ENCODE measurements around the gene GLRA3.
"Not testable (repeated sequence)": the region's sequence is repeated elsewhere in the genome, so short reads cannot be mapped to it uniquely, and the experiment has no call there.

The GLRA3 gene

GRCh38 chr4:174709526-174709925 is 119.5 kb downstream of the GLRA3 start:
- DNase-seq: no peak

GRCh38 chr4:174708381-174708780 is 120.7 kb downstream of the GLRA3 start:
- no peak for DNase-seq

- DNase-seq: no peak
Observed at GRCh38 chr4:174707902-174708301, 121.1 kb downstream of the GLRA3 start.

- no peak for DNase-seq
Observed at GRCh38 chr4:174707051-174707676, 121.9 kb downstream of the GLRA3 start.

- DNase-seq: no peak
Observed at GRCh38 chr4:174702979-174703478, 126.0 kb downstream of the GLRA3 start.

- no peak for DNase-seq
Observed at GRCh38 chr4:174699654-174700053, 129.4 kb downstream of the GLRA3 start.

GRCh38 chr4:174697896-174698295 is 131.2 kb downstream of the GLRA3 start:
- no peak for DNase-seq

GRCh38 chr4:174697202-174697601 is 131.8 kb downstream of the GLRA3 start:
- DNase-seq: no peak

- no peak for DNase-seq
Observed at GRCh38 chr4:174696657-174697056, 132.4 kb downstream of the GLRA3 start.

- DNase-seq: not testable (repeated sequence)
Observed at GRCh38 chr4:174691876-174692275, 137.2 kb downstream of the GLRA3 start.

GRCh38 chr4:174690665-174691064 is 138.4 kb downstream of the GLRA3 start:
- DNase-seq: no peak

- no peak for DNase-seq
Observed at GRCh38 chr4:174689618-174690017, 139.4 kb downstream of the GLRA3 start.

- DNase-seq: no peak
Observed at GRCh38 chr4:174686826-174687225, 142.2 kb downstream of the GLRA3 start.

- DNase-seq: no peak
Observed at GRCh38 chr4:174681723-174682300, 147.2 kb downstream of the GLRA3 start.

- no peak for DNase-seq
Observed at GRCh38 chr4:174674305-174674840, 154.7 kb downstream of the GLRA3 start.

GRCh38 chr4:174673865-174674264 is 155.2 kb downstream of the GLRA3 start:
- DNase-seq: no peak

GRCh38 chr4:174672276-174672675 is 156.8 kb downstream of the GLRA3 start:
- no peak for DNase-seq

- DNase-seq: no peak
Observed at GRCh38 chr4:174669270-174669669, 159.8 kb downstream of the GLRA3 start.

GRCh38 chr4:174665799-174666198 is 163.2 kb downstream of the GLRA3 start:
- DNase-seq: no peak

- no peak for DNase-seq
Observed at GRCh38 chr4:174663216-174663615, 165.8 kb downstream of the GLRA3 start.

- DNase-seq: no peak
Observed at GRCh38 chr4:174658246-174658645, 170.8 kb downstream of the GLRA3 start.

- DNase-seq: no peak
Observed at GRCh38 chr4:174657472-174657871, 171.6 kb downstream of the GLRA3 start.

- no peak for DNase-seq
Observed at GRCh38 chr4:174654634-174655033, 174.4 kb downstream of the GLRA3 start.

- DNase-seq: no peak
Observed at GRCh38 chr4:174650711-174651355, 178.2 kb downstream of the GLRA3 start.
